ENCODE data around the gene TRAPPC10.
"Not testable (repeated sequence)": the region's sequence is repeated elsewhere in the genome, so short reads cannot be mapped to it uniquely, and the experiment has no call there.

The TRAPPC10 gene

GRCh38 chr21:44155994-44156380, 143.9 kb downstream of the TRAPPC10 start:
- not testable (repeated sequence) for DNase-seq

All from CD4-positive, alpha-beta T cell treated with Interleukin-21 for 1 hour (primary cell).